ENCODE results near the gene TCF15. TPM values are rescaled to one million over a fixed set of nuclear protein-coding genes. Genes with fewer than 3 reads are reported as not detected.
"Not testable (repeated sequence)": the region's sequence is repeated elsewhere in the genome, so short reads cannot be mapped to it uniquely, and the experiment has no call there.

TCF15 gene
- total RNA-seq, 1 donor = not detected

DNA sequence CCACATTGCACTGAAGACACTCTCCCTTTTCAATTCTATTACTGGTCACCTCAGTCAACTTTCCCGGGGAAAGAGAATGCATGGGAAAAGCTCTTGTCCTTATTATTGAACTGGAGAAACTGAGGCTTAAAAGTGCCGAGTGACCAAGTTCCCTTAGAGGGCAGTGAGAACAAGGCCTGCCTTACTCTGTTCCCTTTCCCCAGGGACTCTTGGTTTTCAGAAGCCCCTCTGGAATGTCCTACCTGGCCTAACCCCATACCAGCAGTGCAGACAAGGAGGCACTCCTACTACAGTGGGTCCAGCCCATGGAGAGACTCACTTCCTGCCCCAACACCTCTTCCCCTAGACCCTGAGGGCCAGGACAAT lies 36.7 kb upstream of the TCF15 start:
- no peak for TF ChIP-seq CTCF (IDR thresholded peaks at IDR 0.05; ENCODE audit: insufficient read depth, low read depth, low read length)
- no peak for DNase-seq (ENCODE audit: low read depth)
- no peak overlapping the region for H3K4me3 ChIP-seq (ENCODE audit: low read depth, low read length)

GRCh38 chr20:646107-646867 lies 36.2 kb upstream of the TCF15 start:
- no peak for DNase-seq (ENCODE audit: low read depth)
- TF ChIP-seq CTCF (IDR thresholded peaks at IDR 0.05; ENCODE audit: insufficient read depth, low read depth, low read length) = no peak
- no peak overlapping the region for H3K4me3 ChIP-seq (ENCODE audit: low read depth, low read length)

- H3K4me3 ChIP-seq (ENCODE audit: low read depth, low read length) = no peak overlapping the region
- DNase-seq (ENCODE audit: low read depth) = peak; percentile 66
- peak; percentile 94 for TF ChIP-seq CTCF (IDR thresholded peaks at IDR 0.05; ENCODE audit: insufficient read depth, low read depth, low read length)
Measured at GRCh38 chr20:645318-646106, 35.4 kb upstream of the TCF15 start.

DNA sequence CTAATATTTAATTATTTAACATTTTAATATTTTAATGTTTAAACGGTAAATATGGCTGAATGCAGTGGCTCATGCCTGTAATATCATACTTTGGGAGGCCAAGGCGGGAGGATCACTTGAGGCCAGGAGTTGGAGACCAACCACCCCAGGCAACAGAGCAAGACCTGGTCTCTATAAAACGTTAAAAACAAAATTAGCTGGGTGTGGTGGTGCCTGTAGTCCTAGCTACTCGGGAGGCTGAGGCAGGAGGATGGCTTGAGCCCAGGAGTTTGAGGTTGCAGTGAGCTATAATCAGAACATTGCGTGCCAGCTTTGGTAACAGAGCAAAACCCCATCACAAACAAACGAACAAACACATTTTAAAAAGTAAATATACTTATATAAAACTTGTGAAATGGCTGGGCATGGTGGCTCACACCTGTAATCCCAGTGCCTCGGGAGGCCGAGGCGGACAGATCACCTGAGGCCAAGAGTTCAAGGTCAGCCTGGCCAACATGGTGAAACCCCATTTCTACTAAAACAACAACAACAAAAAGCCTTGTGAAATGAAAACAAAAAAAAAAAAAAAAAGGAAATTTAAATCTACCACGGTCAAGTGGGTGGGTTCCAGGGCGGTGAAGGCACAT lies 34.7 kb upstream of the TCF15 start:
- H3K4me3 ChIP-seq (ENCODE audit: low read depth, low read length) = no peak overlapping the region
- no peak for TF ChIP-seq CTCF (IDR thresholded peaks at IDR 0.05; ENCODE audit: insufficient read depth, low read depth, low read length)
- DNase-seq (ENCODE audit: low read depth) = no peak

GRCh38 chr20:642398-643174 lies 32.5 kb upstream of the TCF15 start:
- no peak for DNase-seq (ENCODE audit: low read depth)
- no peak for TF ChIP-seq CTCF (IDR thresholded peaks at IDR 0.05; ENCODE audit: insufficient read depth, low read depth, low read length)
- H3K4me3 ChIP-seq (ENCODE audit: low read depth, low read length) = no peak overlapping the region

- DNase-seq (ENCODE audit: low read depth); H3K4me3 ChIP-seq (ENCODE audit: low read depth, low read length): not testable (repeated sequence)
Measured at GRCh38 chr20:642013-642397, 31.9 kb upstream of the TCF15 start.

DNA sequence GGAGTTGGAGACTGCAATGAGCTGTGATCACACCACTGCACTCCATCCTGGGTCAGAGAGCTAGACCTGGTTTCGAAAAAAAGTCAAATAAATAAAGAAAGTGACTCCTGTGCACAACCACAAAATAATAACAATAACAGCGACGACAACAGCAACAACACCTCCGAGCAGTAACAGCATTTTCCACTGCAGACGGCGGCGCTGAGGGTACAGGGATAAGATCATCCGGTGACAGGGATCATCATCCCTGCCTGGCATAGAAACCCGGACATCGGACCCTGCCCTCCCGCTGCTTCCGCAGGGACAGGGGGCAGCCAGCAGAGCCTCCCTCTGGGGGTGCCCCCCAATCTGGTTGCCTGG lies 31.4 kb upstream of the TCF15 start:
- TF ChIP-seq CTCF (IDR thresholded peaks at IDR 0.05; ENCODE audit: insufficient read depth, low read depth, low read length) = no peak
- no peak overlapping the region for H3K4me3 ChIP-seq (ENCODE audit: low read depth, low read length)
- DNase-seq (ENCODE audit: low read depth) = no peak
